ENCODE data around the gene CACNA1C. TPM values are rescaled to one million over a fixed set of nuclear protein-coding genes. Genes with fewer than 3 reads are reported as not detected.

Gene CACNA1C
- total RNA-seq, 1 experiment from 2014 or later, result 3.7 TPM

- POLR2A ChIA-PET (ENCODE audit: low non-redundant PET), result no interaction called here
Observed at GRCh38 chr12:2325519-2325918, 272.7 kb downstream of the CACNA1C start.

DNA sequence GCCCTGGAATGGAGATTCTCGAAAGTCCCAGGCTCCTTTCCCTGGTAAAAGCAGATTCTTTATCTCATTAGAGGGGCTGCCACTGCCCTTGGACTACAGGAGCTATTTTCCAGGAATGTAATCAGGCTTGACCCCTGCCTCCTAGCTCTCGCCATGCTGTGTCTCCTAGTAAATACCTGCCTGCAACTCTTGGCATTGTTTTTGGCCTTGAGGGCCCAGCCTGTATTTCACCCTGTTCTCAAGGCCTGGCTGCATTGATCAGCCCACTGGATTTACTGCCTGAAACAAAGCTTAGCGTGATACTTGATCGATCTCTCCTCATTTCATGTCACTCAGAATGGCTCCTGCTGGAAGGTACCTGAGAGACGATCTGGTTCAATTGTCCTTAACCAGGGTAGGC lies 273.7 kb downstream of the CACNA1C start:
- no peaks in the 10 kb centered on the region for H3K27me3 ChIP-seq (replicated peaks; ENCODE audit: insufficient read depth, low read depth, low read length, poor library complexity)
- TF ChIP-seq EZH2 (IDR thresholded peaks at IDR 0.05; ENCODE audit: borderline replicate concordance, low read depth, low read length, poor library complexity, severe bottlenecking), result no peak
- TF ChIP-seq CTCF (conservative IDR thresholded peaks at IDR 0.05; ENCODE audit: low read depth, low read length), result no peak
- H3K36me3 ChIP-seq (ENCODE audit: insufficient read depth, low read length, poor library complexity, severe bottlenecking), result no peaks in the 10 kb centered on the region
- no peak for DNase-seq (ENCODE audit: low spot score)
- no TSS peak for BruUV-seq (replicated peaks)
- no peak overlapping the region for H3K27ac ChIP-seq (ENCODE audit: low read depth, low read length, poor library complexity, severe bottlenecking)
- H3K4me3 ChIP-seq (ENCODE audit: low read depth, low read length, poor library complexity, severe bottlenecking), result no peak overlapping the region
- ChIA-PET POLR2A (ENCODE audit: low non-redundant PET) (no interaction called here), CTCF (no interaction called here)
- H3K9me3 ChIP-seq (ENCODE audit: low read depth, low read length, poor library complexity, severe bottlenecking), result no peaks in the 10 kb centered on the region
- intact Hi-C loops (cut with micrococcal nuclease; ENCODE audit: unreplicated experiment), result no loop called here
- peaks cover 18% of the 10 kb centered on the region for H3K4me1 ChIP-seq (ENCODE audit: insufficient read depth, low read length, poor library complexity, severe bottlenecking)

More at GRCh38 chr12:2325519-2325918, 272.7 kb downstream of the CACNA1C start:
- no peak for TF ChIP-seq EZH2 (IDR thresholded peaks at IDR 0.05; ENCODE audit: borderline replicate concordance, low read depth, low read length, poor library complexity, severe bottlenecking)
- no peak for TF ChIP-seq CTCF (conservative IDR thresholded peaks at IDR 0.05; ENCODE audit: low read depth, low read length)
- H3K4me1 ChIP-seq (ENCODE audit: insufficient read depth, low read length, poor library complexity, severe bottlenecking), result peaks cover 18% of the 10 kb centered on the region
- H3K27me3 ChIP-seq (replicated peaks; ENCODE audit: insufficient read depth, low read depth, low read length, poor library complexity), result no peaks in the 10 kb centered on the region
- CTCF ChIA-PET, result no interaction called here
- H3K9me3 ChIP-seq (ENCODE audit: low read depth, low read length, poor library complexity, severe bottlenecking), result no peaks in the 10 kb centered on the region
- H3K4me3 ChIP-seq (ENCODE audit: low read depth, low read length, poor library complexity, severe bottlenecking), result no peak overlapping the region
- no peaks in the 10 kb centered on the region for H3K36me3 ChIP-seq (ENCODE audit: insufficient read depth, low read length, poor library complexity, severe bottlenecking)
- intact Hi-C loops (cut with micrococcal nuclease; ENCODE audit: unreplicated experiment), result no loop called here
- BruUV-seq (replicated peaks), result no TSS peak
- no peak for DNase-seq (ENCODE audit: low spot score)
- no peak overlapping the region for H3K27ac ChIP-seq (ENCODE audit: low read depth, low read length, poor library complexity, severe bottlenecking)

- POLR2A ChIA-PET (ENCODE audit: low non-redundant PET), result interaction anchor here (0.6 kb wide), 1 partner anchor 17 kb away, joined by 3 read pairs; no protein-coding TSS in a partner anchor
- BruUV-seq (replicated peaks), result no TSS peak
Observed at GRCh38 chr12:2328661-2329060, 275.9 kb downstream of the CACNA1C start.

More at GRCh38 chr12:2328661-2329060, 275.9 kb downstream of the CACNA1C start:
- Histone ChIP-seq H3K36me3 (ENCODE audit: insufficient read depth, low read length, poor library complexity, severe bottlenecking) (no peaks in the 10 kb centered on the region), H3K9me3 (ENCODE audit: low read depth, low read length, poor library complexity, severe bottlenecking) (no peaks in the 10 kb centered on the region), H3K27ac (ENCODE audit: low read depth, low read length, poor library complexity, severe bottlenecking) (no peak overlapping the region), H3K4me3 (ENCODE audit: low read depth, low read length, poor library complexity, severe bottlenecking) (no peak overlapping the region), H3K27me3 (replicated peaks; ENCODE audit: insufficient read depth, low read depth, low read length, poor library complexity) (no peaks in the 10 kb centered on the region), H3K4me1 (ENCODE audit: insufficient read depth, low read length, poor library complexity, severe bottlenecking) (peaks cover 25% of the 10 kb centered on the region)
- no peak for TF ChIP-seq CTCF (conservative IDR thresholded peaks at IDR 0.05; ENCODE audit: low read depth, low read length)
- no peak for TF ChIP-seq EZH2 (IDR thresholded peaks at IDR 0.05; ENCODE audit: borderline replicate concordance, low read depth, low read length, poor library complexity, severe bottlenecking)
- DNase-seq (ENCODE audit: low spot score), result no peak
- intact Hi-C loops (cut with micrococcal nuclease; ENCODE audit: unreplicated experiment), result no loop called here
- CTCF ChIA-PET, result no interaction called here

Data from A673 (cell line).